ENCODE results near the gene AGBL4. TPM values are rescaled to one million over a fixed set of nuclear protein-coding genes. Genes with fewer than 3 reads are reported as not detected.
"Not testable (repeated sequence)": the region's sequence is repeated elsewhere in the genome, so short reads cannot be mapped to it uniquely, and the experiment has no call there.

Gene AGBL4
- total RNA-seq, 2 experiments from 2014 or later: not detected

- ChIA-PET POLR2A (no interaction called here), CTCF (no interaction called here)
Observed at GRCh38 chr1:49046305-49046704, 977.4 kb downstream of the AGBL4 start.

GRCh38 chr1:49045371-49045770, 978.4 kb downstream of the AGBL4 start:
- Mint-ChIP-seq H3K27me3 (peaks cover 3% of the 10 kb centered on the region), H3K9me3 (ENCODE audit: low read depth) (no peaks in the 10 kb centered on the region), H3K27ac (no peak overlapping the region), H3K36me3 (ENCODE audit: low read depth) (no peaks in the 10 kb centered on the region), H3K4me1 (no peaks in the 10 kb centered on the region), H3K4me3 (no peak overlapping the region)
- ATAC-seq: no peak
- CTCF ChIA-PET: interaction anchor here (1.3 kb wide), 1 partner anchor 9 kb away, joined by 4 read pairs; no protein-coding TSS in a partner anchor
- intact Hi-C loops (cut with DNase I, micrococcal nuclease): no loop called here
- no peak for DNase-seq
- POLR2A ChIA-PET: no interaction called here

More at GRCh38 chr1:49046305-49046704, 977.4 kb downstream of the AGBL4 start:
- Mint-ChIP-seq H3K27me3 (peaks cover 3% of the 10 kb centered on the region), H3K9me3 (ENCODE audit: low read depth) (no peaks in the 10 kb centered on the region), H3K4me3 (no peak overlapping the region), H3K36me3 (ENCODE audit: low read depth) (no peaks in the 10 kb centered on the region), H3K27ac (no peak overlapping the region), H3K4me1 (no peaks in the 10 kb centered on the region)
- DNase-seq (no peak), ATAC-seq (no peak)
- intact Hi-C loops (cut with DNase I, micrococcal nuclease): no loop called here

- intact Hi-C loops (cut with DNase I, micrococcal nuclease): no loop called here
- H3K36me3 Mint-ChIP-seq (ENCODE audit: low read depth): no peaks in the 10 kb centered on the region
- POLR2A ChIA-PET: no interaction called here
- H3K27ac Mint-ChIP-seq: no peak overlapping the region
- CTCF ChIA-PET: interaction anchor here (1.2 kb wide), 1 partner anchor 11 kb away, joined by 4 read pairs; no protein-coding TSS in a partner anchor
- no peak overlapping the region for H3K4me3 Mint-ChIP-seq
- DNase-seq: no peak
- ATAC-seq: no peak
- H3K4me1 Mint-ChIP-seq: no peaks in the 10 kb centered on the region
- H3K9me3 Mint-ChIP-seq (ENCODE audit: low read depth): no peaks in the 10 kb centered on the region
- H3K27me3 Mint-ChIP-seq: no peaks in the 10 kb centered on the region
Observed at GRCh38 chr1:49036700-49037099, 987.1 kb downstream of the AGBL4 start.

- no peak for ATAC-seq
- intact Hi-C loops (cut with DNase I, micrococcal nuclease): no loop called here
- no peaks in the 10 kb centered on the region for H3K36me3 Mint-ChIP-seq (ENCODE audit: low read depth)
- CTCF ChIA-PET: interaction anchor here (0.6 kb wide), 1 partner anchor 42 kb away, joined by 3 read pairs; no protein-coding TSS in a partner anchor
- no peaks in the 10 kb centered on the region for H3K9me3 Mint-ChIP-seq (ENCODE audit: low read depth)
- POLR2A ChIA-PET: no interaction called here
- H3K4me3 Mint-ChIP-seq: no peak overlapping the region
- no peak overlapping the region for H3K27ac Mint-ChIP-seq
- DNase-seq: no peak
- no peaks in the 10 kb centered on the region for H3K4me1 Mint-ChIP-seq
- no peaks in the 10 kb centered on the region for H3K27me3 Mint-ChIP-seq
Observed at GRCh38 chr1:49028396-49028795, 995.4 kb downstream of the AGBL4 start.

GRCh38 chr1:49026230-49026811, 997.4 kb downstream of the AGBL4 start:
- Mint-ChIP-seq H3K4me1 (no peaks in the 10 kb centered on the region), H3K27me3 (no peaks in the 10 kb centered on the region), H3K4me3 (no peak overlapping the region), H3K9me3 (ENCODE audit: low read depth) (no peaks in the 10 kb centered on the region), H3K27ac (no peak overlapping the region), H3K36me3 (ENCODE audit: low read depth) (no peaks in the 10 kb centered on the region)
- intact Hi-C loops (cut with DNase I, micrococcal nuclease): no loop called here
- DNase-seq (no peak), ATAC-seq (no peak)
- CTCF ChIA-PET: no interaction called here
- POLR2A ChIA-PET: no interaction called here

GRCh38 chr1:49016030-49016977, 1007.5 kb downstream of the AGBL4 start:
- POLR2A ChIA-PET: no interaction called here

GRCh38 chr1:49013079-49013478, 1010.7 kb downstream of the AGBL4 start:
- Mint-ChIP-seq H3K36me3 (ENCODE audit: low read depth) (no peaks in the 10 kb centered on the region), H3K4me1 (no peaks in the 10 kb centered on the region), H3K27me3 (no peaks in the 10 kb centered on the region), H3K9me3 (ENCODE audit: low read depth) (peaks cover 2% of the 10 kb centered on the region), H3K27ac (no peak overlapping the region), H3K4me3 (no peak overlapping the region)
- peak; percentile 30 for ATAC-seq
- CTCF ChIA-PET: interaction anchor here (0.6 kb wide), 1 partner anchor 12 kb away, joined by 3 read pairs; no protein-coding TSS in a partner anchor
- intact Hi-C loops (cut with DNase I, micrococcal nuclease): no loop called here
- POLR2A ChIA-PET: no interaction called here
- no peak for DNase-seq

More at GRCh38 chr1:49016030-49016977, 1007.5 kb downstream of the AGBL4 start:
- DNase-seq (no peak), ATAC-seq (no peak)
- intact Hi-C loops (cut with DNase I, micrococcal nuclease): no loop called here
- Mint-ChIP-seq H3K36me3 (ENCODE audit: low read depth) (no peaks in the 10 kb centered on the region), H3K9me3 (ENCODE audit: low read depth) (peaks cover 2% of the 10 kb centered on the region), H3K27ac (no peak overlapping the region), H3K27me3 (no peaks in the 10 kb centered on the region), H3K4me1 (no peaks in the 10 kb centered on the region), H3K4me3 (no peak overlapping the region)
- CTCF ChIA-PET: interaction anchor here (0.6 kb wide), 1 partner anchor 255 kb away, joined by 3 read pairs; no protein-coding TSS in a partner anchor

GRCh38 chr1:49002981-49003380, 1020.8 kb downstream of the AGBL4 start:
- CTCF ChIA-PET; H3K4me1 Mint-ChIP-seq; H3K27me3 Mint-ChIP-seq; POLR2A ChIA-PET; H3K27ac Mint-ChIP-seq; H3K4me3 Mint-ChIP-seq; H3K36me3 Mint-ChIP-seq (ENCODE audit: low read depth); H3K9me3 Mint-ChIP-seq (ENCODE audit: low read depth); ATAC-seq; intact Hi-C loops (cut with DNase I, micrococcal nuclease); DNase-seq: not testable (repeated sequence)

GRCh38 chr1:48999321-48999720, 1024.4 kb downstream of the AGBL4 start:
- no peak for DNase-seq
- Mint-ChIP-seq H3K4me1 (no peaks in the 10 kb centered on the region), H3K9me3 (ENCODE audit: low read depth) (no peaks in the 10 kb centered on the region), H3K27ac (no peak overlapping the region), H3K27me3 (no peaks in the 10 kb centered on the region), H3K4me3 (no peak overlapping the region), H3K36me3 (ENCODE audit: low read depth) (no peaks in the 10 kb centered on the region)
- CTCF ChIA-PET: no interaction called here
- no peak for ATAC-seq
- POLR2A ChIA-PET: no interaction called here
- intact Hi-C loops (cut with DNase I, micrococcal nuclease): no loop called here

- intact Hi-C loops (cut with DNase I, micrococcal nuclease): no loop called here
- Mint-ChIP-seq H3K27me3 (no peaks in the 10 kb centered on the region), H3K36me3 (ENCODE audit: low read depth) (no peaks in the 10 kb centered on the region), H3K27ac (no peak overlapping the region), H3K9me3 (ENCODE audit: low read depth) (peaks cover 8% of the 10 kb centered on the region), H3K4me3 (no peak overlapping the region), H3K4me1 (no peaks in the 10 kb centered on the region)
- no peak for DNase-seq
- ChIA-PET POLR2A (no interaction called here), CTCF (no interaction called here)
- ATAC-seq: no peak
Observed at GRCh38 chr1:48996311-48996710, 1027.4 kb downstream of the AGBL4 start.

- intact Hi-C loops (cut with DNase I, micrococcal nuclease): no loop called here
- Mint-ChIP-seq H3K27me3 (peaks cover 2% of the 10 kb centered on the region), H3K27ac (no peak overlapping the region), H3K36me3 (ENCODE audit: low read depth) (no peaks in the 10 kb centered on the region), H3K9me3 (ENCODE audit: low read depth) (peaks cover 5% of the 10 kb centered on the region), H3K4me3 (no peak overlapping the region), H3K4me1 (no peaks in the 10 kb centered on the region)
- ChIA-PET POLR2A (no interaction called here), CTCF (no interaction called here)
- ATAC-seq (no peak), DNase-seq (no peak)
Observed at GRCh38 chr1:48988633-48989197, 1035.0 kb downstream of the AGBL4 start.

- DNase-seq (no peak), ATAC-seq (no peak)
- Mint-ChIP-seq H3K27ac (no peak overlapping the region), H3K36me3 (ENCODE audit: low read depth) (no peaks in the 10 kb centered on the region), H3K27me3 (peaks cover 4% of the 10 kb centered on the region), H3K4me1 (no peaks in the 10 kb centered on the region), H3K9me3 (ENCODE audit: low read depth) (peaks cover 4% of the 10 kb centered on the region), H3K4me3 (no peak overlapping the region)
- ChIA-PET POLR2A (no interaction called here), CTCF (interaction anchor here (0.6 kb wide), 1 partner anchor 303 kb away, joined by 3 read pairs; no protein-coding TSS in a partner anchor)
- intact Hi-C loops (cut with DNase I, micrococcal nuclease): no loop called here
Observed at GRCh38 chr1:48979940-48980339, 1043.8 kb downstream of the AGBL4 start.

Measured in activated CD4-positive, alpha-beta T cell treated with anti-CD3 and anti-CD28 coated beads for 36 hours (primary cell).